ENCODE data around the gene GPR15LG. TPM values are rescaled to one million over a fixed set of nuclear protein-coding genes. Genes with fewer than 3 reads are reported as not detected.

GPR15LG gene
- total RNA-seq, 1 donor from 2014 or later, result 5.1 TPM

- no peak for DNase-seq (ENCODE audit: low spot score)
Observed at GRCh38 chr10:84214046-84214572, 40.5 kb downstream of the GPR15LG start.

GRCh38 chr10:84214612-84215235 is 41.1 kb downstream of the GPR15LG start:
- no peak for DNase-seq (ENCODE audit: low spot score)

GRCh38 chr10:84216834-84217233 is 43.2 kb downstream of the GPR15LG start:
- DNase-seq (ENCODE audit: low spot score), result no peak

- no peak for DNase-seq (ENCODE audit: low spot score)
Observed at GRCh38 chr10:84217746-84218145, 44.1 kb downstream of the GPR15LG start.

GRCh38 chr10:84221916-84222315 is 48.3 kb downstream of the GPR15LG start:
- no peak for DNase-seq (ENCODE audit: low spot score)

- DNase-seq (ENCODE audit: low spot score), result no peak
Observed at GRCh38 chr10:84224411-84225028, 50.9 kb downstream of the GPR15LG start.

GRCh38 chr10:84225427-84226173 is 52.0 kb downstream of the GPR15LG start, which contains the start of gene LRIT2:
TSS of gene LRIT2 (minus strand) at chr10:84225544. CDS start at chr10:84225520, 24 bp downstream.
- DNase-seq (ENCODE audit: low spot score), result no peak

GRCh38 chr10:84226616-84227015 is 53.0 kb downstream of the GPR15LG start:
- DNase-seq (ENCODE audit: low spot score), result no peak

- DNase-seq (ENCODE audit: low spot score), result no peak
Observed at GRCh38 chr10:84227810-84228209, 54.2 kb downstream of the GPR15LG start.

- no peak for DNase-seq (ENCODE audit: low spot score)
Observed at GRCh38 chr10:84230359-84230758, 56.8 kb downstream of the GPR15LG start.

GRCh38 chr10:84232376-84232775 is 58.8 kb downstream of the GPR15LG start:
- no peak for DNase-seq (ENCODE audit: low spot score)

GRCh38 chr10:84233940-84234339 is 60.3 kb downstream of the GPR15LG start:
- no peak for DNase-seq (ENCODE audit: low spot score)

- no peak for DNase-seq (ENCODE audit: low spot score)
Observed at GRCh38 chr10:84234479-84234878, 60.9 kb downstream of the GPR15LG start.

Other genes starting within 250 kb of the GPR15LG start
- gene GHITM, start 34.3 kb upstream of the GPR15LG start, total RNA-seq (ENCODE audit: insufficient read depth, low replicate concordance), result 118 TPM
- 1.2 TPM for gene CDHR1, start 20.7 kb downstream of the GPR15LG start, total RNA-seq (ENCODE audit: insufficient read depth, low replicate concordance)
- gene LRIT2, start 51.7 kb downstream of the GPR15LG start, total RNA-seq (ENCODE audit: insufficient read depth, low replicate concordance), result 1.7 TPM
- 3.6 TPM for gene LRIT1, start 67.7 kb downstream of the GPR15LG start, total RNA-seq (ENCODE audit: insufficient read depth, low replicate concordance)
- gene RGR, start 71.3 kb downstream of the GPR15LG start, total RNA-seq (ENCODE audit: insufficient read depth, low replicate concordance), result 2.2 TPM
- 27.2 TPM for gene CCSER2, start 154.8 kb downstream of the GPR15LG start, total RNA-seq (ENCODE audit: insufficient read depth, low replicate concordance)